NOMO-1 treated with DMSO at 0.1 percent for 48 hours (cell line): ENCODE data around the gene LMNTD2.
A peak's percentile ranks its signal among the peaks of the same experiment; 100 is the strongest.
"Not testable (repeated sequence)": the region's sequence is repeated elsewhere in the genome, so short reads cannot be mapped to it uniquely, and the experiment has no call there.

Source experiments
- DNase-seq: peaks from one replicate; lab custom pipeline; 2025; ENCODE audit not compliant: unreplicated experiment; lab: John Stamatoyannopoulos, UW

LMNTD2 gene

GRCh38 chr11:587978-588380, 27.4 kb upstream of the LMNTD2 start:
- DNase-seq, result peak; percentile 91

- no peak for DNase-seq
Measured at GRCh38 chr11:587546-587945, 27.0 kb upstream of the LMNTD2 start.

GRCh38 chr11:586376-587316, 26.1 kb upstream of the LMNTD2 start:
- no peak for DNase-seq

- DNase-seq, result no peak
Measured at GRCh38 chr11:584287-584686, 23.7 kb upstream of the LMNTD2 start.

GRCh38 chr11:581752-582151, 21.2 kb upstream of the LMNTD2 start:
- no peak for DNase-seq

GRCh38 chr11:581342-581741, 20.8 kb upstream of the LMNTD2 start:
- no peak for DNase-seq

- DNase-seq, result no peak
Measured at GRCh38 chr11:579830-580601, 19.5 kb upstream of the LMNTD2 start.

GRCh38 chr11:578276-579035, 17.9 kb upstream of the LMNTD2 start:
- DNase-seq, result no peak

GRCh38 chr11:577611-577894, 17.0 kb upstream of the LMNTD2 start:
- DNase-seq, result no peak

- DNase-seq, result no peak
Measured at GRCh38 chr11:576811-577610, 16.5 kb upstream of the LMNTD2 start.

- peak; percentile 91 for DNase-seq
Measured at GRCh38 chr11:575996-576768, 15.6 kb upstream of the LMNTD2 start, which contains the start of gene PHRF1. Gene PHRF1, plus strand, starts transcription at chr11:576470. Its CDS starts 5,043 bp downstream, at chr11:581513.

- peak; percentile 35 for DNase-seq
Measured at GRCh38 chr11:575313-575995, 14.9 kb upstream of the LMNTD2 start.

GRCh38 chr11:574632-575312, 14.2 kb upstream of the LMNTD2 start:
- DNase-seq, result no peak

GRCh38 chr11:574031-574570, 13.6 kb upstream of the LMNTD2 start:
- DNase-seq, result not testable (repeated sequence)

- no peak for DNase-seq
Measured at GRCh38 chr11:573146-573759, 12.7 kb upstream of the LMNTD2 start.

- no peak for DNase-seq
Measured at GRCh38 chr11:571802-572185, 11.3 kb upstream of the LMNTD2 start.

GRCh38 chr11:569158-569885, 8.8 kb upstream of the LMNTD2 start:
- DNase-seq, result no peak
